Calu3 (cell line): ENCODE measurements around the gene GLB1L. TPM values are rescaled to one million over a fixed set of nuclear protein-coding genes. Genes with fewer than 3 reads are reported as not detected.

Source experiments
- BruUV-seq: library from RNA; stranded (reverse); fragments of 400-500 nt; replicated peaks from 2 replicates; lab custom pipeline; 2021; lab: Mats Ljungman, UMichigan
- CTCF ChIA-PET: fragments of 300-600 bp; sonication (Branson Sonifier 250); formaldehyde crosslinking; loops from one replicate; lab custom pipeline; 2022; ENCODE audit warnings: antibody characterized with exemption; lab: Charles Lee
- DNase-seq: peaks from one replicate; pipeline ENCODE4 v3.0.0; 2022
- H3K27ac Mint-ChIP-seq: one replicate; pipeline ENCODE4 v1.8.0; 2022; ENCODE audit warnings: mixed read lengths; ENCODE audit not compliant: unreplicated experiment
- H3K27me3 Mint-ChIP-seq: one replicate; pipeline ENCODE4 v1.8.0; 2022; ENCODE audit warnings: mixed read lengths; ENCODE audit not compliant: unreplicated experiment
- H3K36me3 Mint-ChIP-seq: one replicate; pipeline ENCODE4 v1.8.0; 2022; ENCODE audit warnings: mild to moderate bottlenecking, moderate library complexity, mixed read lengths; ENCODE audit not compliant: insufficient read depth, unreplicated experiment
- H3K4me1 Mint-ChIP-seq: one replicate; pipeline ENCODE4 v1.8.0; 2022; ENCODE audit warnings: mild to moderate bottlenecking, low read depth, mixed read lengths; ENCODE audit not compliant: unreplicated experiment
- H3K4me3 Mint-ChIP-seq: one replicate; pipeline ENCODE4 v1.8.0; 2022; ENCODE audit warnings: mild to moderate bottlenecking, low read depth, moderate library complexity, mixed read lengths; ENCODE audit not compliant: unreplicated experiment
- H3K9me3 Mint-ChIP-seq: one replicate; pipeline ENCODE4 v1.8.0; 2022; ENCODE audit warnings: low read depth, mixed read lengths; ENCODE audit not compliant: unreplicated experiment
- CTCF ChIP-seq: fragments of 200-600 bp; IDR thresholded peaks from one replicate; pipeline ENCODE4 v1.8.0; 2022; ENCODE audit warnings: antibody characterized with exemption; ENCODE audit not compliant: unreplicated experiment
- intact Hi-C: fragments of 100-400 bp; cut with micrococcal nuclease; formaldehyde crosslinking; loops from one replicate; pipeline ENCODE4 v1.10.0; 2022; ENCODE audit not compliant: unreplicated experiment
- total RNA-seq: library from RNA; stranded (reverse); gene quantifications from 2 replicates; pipeline ENCODE4 v1.2.3, GENCODE V29; 2022

The GLB1L gene
- total RNA-seq, 1 experiment from 2014 or later: 12.1 TPM

- H3K27ac Mint-ChIP-seq: no peak overlapping the region
- CTCF ChIA-PET: no interaction called here
These were observed 37.8 kb upstream of the GLB1L start for GRCh38 chr2:219282943-219283581.

GRCh38 chr2:219282375-219282774, 37.1 kb upstream of the GLB1L start:
- no peak for TF ChIP-seq CTCF
- intact Hi-C loops: no loop called here
- BruUV-seq: no TSS peak
- H3K9me3 Mint-ChIP-seq: no peaks in the 10 kb centered on the region
- H3K27ac Mint-ChIP-seq: no peak overlapping the region
- CTCF ChIA-PET: interaction anchor here (1.4 kb wide), 1 partner anchor 28 kb away, joined by 3 read pairs; the partner anchor contains the start of gene TUBA4A
- no peaks in the 10 kb centered on the region for H3K27me3 Mint-ChIP-seq
- peaks cover 34% of the 10 kb centered on the region for H3K4me1 Mint-ChIP-seq
- no peak overlapping the region for H3K4me3 Mint-ChIP-seq
- DNase-seq: no peak
- H3K36me3 Mint-ChIP-seq: peaks cover 35% of the 10 kb centered on the region

More at GRCh38 chr2:219282943-219283581, 37.8 kb upstream of the GLB1L start:
- no peaks in the 10 kb centered on the region for H3K9me3 Mint-ChIP-seq
- peaks cover 28% of the 10 kb centered on the region for H3K4me1 Mint-ChIP-seq
- no peak overlapping the region for H3K4me3 Mint-ChIP-seq
- no TSS peak for BruUV-seq
- DNase-seq: no peak
- TF ChIP-seq CTCF: no peak
- peaks cover 28% of the 10 kb centered on the region for H3K36me3 Mint-ChIP-seq
- no peaks in the 10 kb centered on the region for H3K27me3 Mint-ChIP-seq
- intact Hi-C loops: no loop called here

GRCh38 chr2:219281588-219281987, 36.3 kb upstream of the GLB1L start:
- BruUV-seq: no TSS peak
- Mint-ChIP-seq H3K4me3 (no peak overlapping the region), H3K36me3 (peaks cover 35% of the 10 kb centered on the region), H3K9me3 (no peaks in the 10 kb centered on the region), H3K27ac (no peak overlapping the region), H3K27me3 (no peaks in the 10 kb centered on the region), H3K4me1 (peaks cover 39% of the 10 kb centered on the region)
- no peak for DNase-seq
- TF ChIP-seq CTCF: no peak
- intact Hi-C loops: no loop called here
- CTCF ChIA-PET: interaction anchor here (1.0 to 1.4 kb wide), 2 partner anchors 13 to 27 kb away, joined by 3 read pairs; partner anchors contain the start of gene TUBA4A

- no peak overlapping the region for H3K27ac Mint-ChIP-seq
- no peak for TF ChIP-seq CTCF
- DNase-seq: no peak
- peaks cover 30% of the 10 kb centered on the region for H3K36me3 Mint-ChIP-seq
- H3K4me1 Mint-ChIP-seq: peaks cover 39% of the 10 kb centered on the region
- H3K27me3 Mint-ChIP-seq: no peaks in the 10 kb centered on the region
- H3K4me3 Mint-ChIP-seq: peak overlapping the region; percentile 87
- TSS peak; percentile 50 for BruUV-seq
- intact Hi-C loops: no loop called here
- CTCF ChIA-PET: interaction anchor here (1.0 kb wide), 1 partner anchor 14 kb away, joined by 3 read pairs; no protein-coding TSS in a partner anchor
- H3K9me3 Mint-ChIP-seq: no peaks in the 10 kb centered on the region
These were observed 35.4 kb upstream of the GLB1L start for GRCh38 chr2:219280651-219281050.
